ENCODE data around the gene CARS2. TPM values are rescaled to one million over a fixed set of nuclear protein-coding genes. Genes with fewer than 3 reads are reported as not detected.
"Not testable (repeated sequence)": the region's sequence is repeated elsewhere in the genome, so short reads cannot be mapped to it uniquely, and the experiment has no call there.

The CARS2 gene
- total and polyA plus RNA-seq, 3 donors from 2014 or later = 60.4 to 116 (median 100) TPM

- no peak for DNase-seq
- TF ChIP-seq POLR2A (IDR thresholded peaks at IDR 0.05) (no peak), CTCF (IDR thresholded peaks at IDR 0.05) (no peak)
- intact Hi-C loops (cut with DNase I; ENCODE audit: low total_unique reads) = no loop called here
- H3K27me3 ChIP-seq = no peaks in the 10 kb centered on the region
- H3K36me3 ChIP-seq (ENCODE audit: low read depth, missing control alignments) = no peaks in the 10 kb centered on the region
- H3K4me3 ChIP-seq = no peak overlapping the region
- no peaks in the 10 kb centered on the region for H3K9me3 ChIP-seq
- WGBS, 2 donors = 88% methylated on average over 15 of the region's 15 CpGs
- peaks cover 8% of the 10 kb centered on the region for H3K4me1 ChIP-seq
- no peak overlapping the region for H3K27ac ChIP-seq
Measured at GRCh38 chr13:110681868-110682550, 23.9 kb downstream of the CARS2 start.

- Histone ChIP-seq H3K4me3 (no peak overlapping the region), H3K9me3 (no peaks in the 10 kb centered on the region), H3K27ac (no peak overlapping the region), H3K27me3 (no peaks in the 10 kb centered on the region), H3K36me3 (ENCODE audit: low read depth, missing control alignments) (no peaks in the 10 kb centered on the region), H3K4me1 (peaks cover 8% of the 10 kb centered on the region)
- intact Hi-C loops (cut with DNase I; ENCODE audit: low total_unique reads) = no loop called here
- WGBS, 2 donors = 78 to 83% methylated on average over 7 of the region's 7 CpGs
- DNase-seq = no peak
- no peak for TF ChIP-seq POLR2A (IDR thresholded peaks at IDR 0.05)
- TF ChIP-seq CTCF (IDR thresholded peaks at IDR 0.05) = peak; percentile 14 to 46 (median 30)
Measured at GRCh38 chr13:110680852-110681251, 25.1 kb downstream of the CARS2 start.

GRCh38 chr13:110677731-110678545 lies 28.0 kb downstream of the CARS2 start:
- TF ChIP-seq POLR2A (IDR thresholded peaks at IDR 0.05) = no peak
- TF ChIP-seq CTCF (IDR thresholded peaks at IDR 0.05) = no peak
- WGBS, 2 donors = 88 to 92% methylated on average over 24 to 28 of the region's 28 CpGs
- Histone ChIP-seq H3K36me3 (ENCODE audit: low read depth, missing control alignments) (no peaks in the 10 kb centered on the region), H3K9me3 (no peaks in the 10 kb centered on the region), H3K4me3 (no peak overlapping the region), H3K27ac (no peak overlapping the region), H3K27me3 (no peaks in the 10 kb centered on the region), H3K4me1 (no peaks in the 10 kb centered on the region)
- DNase-seq = no peak
- intact Hi-C loops (cut with DNase I; ENCODE audit: low total_unique reads) = no loop called here

GRCh38 chr13:110676595-110677587 lies 29.0 kb downstream of the CARS2 start:
- H3K36me3 ChIP-seq (ENCODE audit: low read depth, missing control alignments) = no peaks in the 10 kb centered on the region
- no peaks in the 10 kb centered on the region for H3K27me3 ChIP-seq
- 90 to 94% methylated on average over 9 to 28 of the region's 28 CpGs for WGBS, 2 donors
- H3K4me1 ChIP-seq = no peaks in the 10 kb centered on the region
- intact Hi-C loops (cut with DNase I; ENCODE audit: low total_unique reads) = no loop called here
- TF ChIP-seq POLR2A (IDR thresholded peaks at IDR 0.05) (no peak), CTCF (IDR thresholded peaks at IDR 0.05) (no peak)
- no peak overlapping the region for H3K4me3 ChIP-seq
- DNase-seq = no peak
- no peaks in the 10 kb centered on the region for H3K9me3 ChIP-seq
- no peak overlapping the region for H3K27ac ChIP-seq

GRCh38 chr13:110669814-110670213 lies 36.1 kb downstream of the CARS2 start:
- H3K9me3 ChIP-seq; H3K36me3 ChIP-seq (ENCODE audit: low read depth, missing control alignments); intact Hi-C loops (cut with DNase I; ENCODE audit: low total_unique reads); H3K4me1 ChIP-seq; H3K27me3 ChIP-seq; H3K27ac ChIP-seq; H3K4me3 ChIP-seq; DNase-seq: not testable (repeated sequence)
- 88 to 96% methylated on average over 6 to 11 of the region's 11 CpGs for WGBS, 2 donors

All from testis (tissue), 3 donors.